Activated naive CD8-positive, alpha-beta T cell (primary cell): ENCODE results near the gene CLUH.
"Not testable (repeated sequence)": the region's sequence is repeated elsewhere in the genome, so short reads cannot be mapped to it uniquely, and the experiment has no call there.

Source experiments
- H3K27ac Mint-ChIP-seq: one replicate; pipeline ENCODE4 v1.8.0; 2021; ENCODE audit warnings: mixed read lengths
- H3K27me3 Mint-ChIP-seq: one replicate; pipeline ENCODE4 v1.8.0; 2021; ENCODE audit warnings: mixed read lengths
- H3K36me3 Mint-ChIP-seq: one replicate; pipeline ENCODE4 v1.8.0; 2021; ENCODE audit warnings: mixed read lengths
- H3K4me1 Mint-ChIP-seq: one replicate; pipeline ENCODE4 v1.8.0; 2021; ENCODE audit warnings: low read depth, mixed read lengths
- H3K4me3 Mint-ChIP-seq: one replicate; pipeline ENCODE4 v1.8.0; 2021; ENCODE audit warnings: mild to moderate bottlenecking, mixed read lengths
- H3K9me3 Mint-ChIP-seq: one replicate; pipeline ENCODE4 v1.8.0; 2021; ENCODE audit warnings: low read depth, mixed read lengths

The CLUH gene

GRCh38 chr17:2689411-2690164 lies 22.0 kb downstream of the CLUH start:
- Mint-ChIP-seq H3K9me3 (no peaks in the 10 kb centered on the region), H3K36me3 (no peaks in the 10 kb centered on the region), H3K4me3 (no peak overlapping the region), H3K27ac (no peak overlapping the region), H3K27me3 (no peaks in the 10 kb centered on the region), H3K4me1 (peaks cover 3% of the 10 kb centered on the region)

GRCh38 chr17:2688351-2689342 lies 22.9 kb downstream of the CLUH start:
- H3K27me3 Mint-ChIP-seq, result no peaks in the 10 kb centered on the region
- H3K4me3 Mint-ChIP-seq, result no peak overlapping the region
- H3K36me3 Mint-ChIP-seq, result no peaks in the 10 kb centered on the region
- no peak overlapping the region for H3K27ac Mint-ChIP-seq
- peaks cover 3% of the 10 kb centered on the region for H3K4me1 Mint-ChIP-seq
- H3K9me3 Mint-ChIP-seq, result no peaks in the 10 kb centered on the region

- Mint-ChIP-seq H3K9me3 (no peaks in the 10 kb centered on the region), H3K4me1 (peaks cover 3% of the 10 kb centered on the region), H3K4me3 (no peak overlapping the region), H3K27ac (peak overlapping the region; percentile 41), H3K36me3 (no peaks in the 10 kb centered on the region), H3K27me3 (no peaks in the 10 kb centered on the region)
Observed at GRCh38 chr17:2687074-2687418, 24.5 kb downstream of the CLUH start.

- Mint-ChIP-seq H3K36me3 (no peaks in the 10 kb centered on the region), H3K27me3 (no peaks in the 10 kb centered on the region), H3K9me3 (no peaks in the 10 kb centered on the region), H3K4me1 (peaks cover 3% of the 10 kb centered on the region), H3K27ac (no peak overlapping the region), H3K4me3 (no peak overlapping the region)
Observed at GRCh38 chr17:2685696-2686095, 25.9 kb downstream of the CLUH start.

GRCh38 chr17:2684549-2684948 lies 27.0 kb downstream of the CLUH start:
- H3K36me3 Mint-ChIP-seq, result peaks cover 6% of the 10 kb centered on the region
- H3K27me3 Mint-ChIP-seq, result no peaks in the 10 kb centered on the region
- no peak overlapping the region for H3K27ac Mint-ChIP-seq
- H3K9me3 Mint-ChIP-seq, result no peaks in the 10 kb centered on the region
- H3K4me1 Mint-ChIP-seq, result peaks cover 3% of the 10 kb centered on the region
- no peak overlapping the region for H3K4me3 Mint-ChIP-seq

- H3K27me3 Mint-ChIP-seq, result no peaks in the 10 kb centered on the region
- H3K4me1 Mint-ChIP-seq, result peaks cover 3% of the 10 kb centered on the region
- H3K36me3 Mint-ChIP-seq, result peaks cover 10% of the 10 kb centered on the region
- peak overlapping the region; percentile 66 for H3K27ac Mint-ChIP-seq
- no peaks in the 10 kb centered on the region for H3K9me3 Mint-ChIP-seq
- H3K4me3 Mint-ChIP-seq, result no peak overlapping the region
Observed at GRCh38 chr17:2683912-2684311, 27.7 kb downstream of the CLUH start.

GRCh38 chr17:2682176-2682938 lies 29.2 kb downstream of the CLUH start:
- no peak overlapping the region for H3K4me3 Mint-ChIP-seq
- peaks cover 10% of the 10 kb centered on the region for H3K36me3 Mint-ChIP-seq
- no peaks in the 10 kb centered on the region for H3K4me1 Mint-ChIP-seq
- H3K27ac Mint-ChIP-seq, result peak overlapping the region; percentile 54
- H3K27me3 Mint-ChIP-seq, result no peaks in the 10 kb centered on the region
- no peaks in the 10 kb centered on the region for H3K9me3 Mint-ChIP-seq

- H3K27me3 Mint-ChIP-seq, result no peaks in the 10 kb centered on the region
- H3K36me3 Mint-ChIP-seq, result peaks cover 10% of the 10 kb centered on the region
- H3K9me3 Mint-ChIP-seq, result no peaks in the 10 kb centered on the region
- no peak overlapping the region for H3K27ac Mint-ChIP-seq
- H3K4me3 Mint-ChIP-seq, result no peak overlapping the region
- no peaks in the 10 kb centered on the region for H3K4me1 Mint-ChIP-seq
Observed at GRCh38 chr17:2681650-2682049, 29.9 kb downstream of the CLUH start.

- Mint-ChIP-seq H3K36me3 (peaks cover 10% of the 10 kb centered on the region), H3K27ac (no peak overlapping the region), H3K4me3 (no peak overlapping the region), H3K4me1 (no peaks in the 10 kb centered on the region), H3K27me3 (no peaks in the 10 kb centered on the region), H3K9me3 (no peaks in the 10 kb centered on the region)
Observed at GRCh38 chr17:2680961-2681360, 30.6 kb downstream of the CLUH start.

GRCh38 chr17:2679247-2679646 lies 32.3 kb downstream of the CLUH start:
- Mint-ChIP-seq H3K27ac (peak overlapping the region; percentile 41), H3K36me3 (peaks cover 14% of the 10 kb centered on the region), H3K4me3 (peak overlapping the region; percentile 1)
- not testable (repeated sequence) for H3K9me3 Mint-ChIP-seq, H3K4me1 Mint-ChIP-seq, H3K27me3 Mint-ChIP-seq

- Mint-ChIP-seq H3K27ac (no peak overlapping the region), H3K4me3 (no peak overlapping the region), H3K9me3 (no peaks in the 10 kb centered on the region), H3K36me3 (peaks cover 14% of the 10 kb centered on the region), H3K27me3 (no peaks in the 10 kb centered on the region), H3K4me1 (peaks cover 4% of the 10 kb centered on the region)
Observed at GRCh38 chr17:2672026-2672425, 39.5 kb downstream of the CLUH start.

GRCh38 chr17:2660410-2660809 lies 51.2 kb downstream of the CLUH start:
- H3K27me3 Mint-ChIP-seq, H3K36me3 Mint-ChIP-seq, H3K27ac Mint-ChIP-seq, H3K4me3 Mint-ChIP-seq, H3K9me3 Mint-ChIP-seq: not testable (repeated sequence)
- peaks cover 61% of the 10 kb centered on the region for H3K4me1 Mint-ChIP-seq

GRCh38 chr17:2659337-2659736 lies 52.2 kb downstream of the CLUH start:
- H3K27ac Mint-ChIP-seq, H3K36me3 Mint-ChIP-seq, H3K4me3 Mint-ChIP-seq, H3K27me3 Mint-ChIP-seq, H3K9me3 Mint-ChIP-seq: not testable (repeated sequence)
- peaks cover 58% of the 10 kb centered on the region for H3K4me1 Mint-ChIP-seq

- Mint-ChIP-seq H3K4me1 (peaks cover 54% of the 10 kb centered on the region), H3K27me3 (no peaks in the 10 kb centered on the region), H3K36me3 (peaks cover 9% of the 10 kb centered on the region), H3K4me3 (no peak overlapping the region), H3K27ac (peak overlapping the region; percentile 10), H3K9me3 (no peaks in the 10 kb centered on the region)
Observed at GRCh38 chr17:2656283-2656682, 55.3 kb downstream of the CLUH start.

- peak overlapping the region; percentile 43 for H3K27ac Mint-ChIP-seq
- H3K4me1 Mint-ChIP-seq, result peaks cover 52% of the 10 kb centered on the region
- H3K36me3 Mint-ChIP-seq, result peaks cover 15% of the 10 kb centered on the region
- H3K27me3 Mint-ChIP-seq, result no peaks in the 10 kb centered on the region
- H3K9me3 Mint-ChIP-seq, result no peaks in the 10 kb centered on the region
- H3K4me3 Mint-ChIP-seq, result no peak overlapping the region
Observed at GRCh38 chr17:2655546-2655945, 56.0 kb downstream of the CLUH start.
